GM18909 (cell line): Measurements from ENCODE around the gene NQO2.

Experiments
- ATAC-seq: cut with Tn5 transposase; IDR thresholded peaks from one replicate; pipeline ENCODE4 v1.9.1; 2021; ENCODE audit warnings: mild to moderate bottlenecking; ENCODE audit not compliant: unreplicated experiment, poor library complexity

Gene NQO2

GRCh38 chr6:2999618-3000557 lies at the start of gene NQO2:
Gene NQO2, plus strand, starts transcription at chr6:2999894. Its CDS starts 6,659 bp downstream, at chr6:3006553.
- ATAC-seq, result peak; percentile 80

- no peak for ATAC-seq
These were observed 49.0 kb upstream of the NQO2 start for GRCh38 chr6:2950713-2951112.

- ATAC-seq, result no peak
These were observed 48.0 kb upstream of the NQO2 start for GRCh38 chr6:2951728-2952127.

GRCh38 chr6:2952557-2953095 lies 47.1 kb upstream of the NQO2 start:
- peak; percentile 75 for ATAC-seq

- no peak for ATAC-seq
These were observed 46.6 kb upstream of the NQO2 start for GRCh38 chr6:2953098-2953497.

GRCh38 chr6:2956930-2957685 lies 42.6 kb upstream of the NQO2 start:
- ATAC-seq, result no peak

- ATAC-seq, result no peak
These were observed 41.9 kb upstream of the NQO2 start for GRCh38 chr6:2957696-2958330.

GRCh38 chr6:2958331-2958711 lies 41.4 kb upstream of the NQO2 start:
- no peak for ATAC-seq

GRCh38 chr6:2958776-2959175 lies 40.9 kb upstream of the NQO2 start:
- ATAC-seq, result no peak

- ATAC-seq, result no peak
These were observed 39.6 kb upstream of the NQO2 start for GRCh38 chr6:2959909-2960719.

GRCh38 chr6:2960935-2961334 lies 38.8 kb upstream of the NQO2 start:
- ATAC-seq, result no peak

GRCh38 chr6:2961506-2961905 lies 38.2 kb upstream of the NQO2 start:
- ATAC-seq, result no peak

- no peak for ATAC-seq
These were observed 37.7 kb upstream of the NQO2 start for GRCh38 chr6:2962004-2962403.

GRCh38 chr6:2962636-2963035 lies 37.1 kb upstream of the NQO2 start:
- no peak for ATAC-seq

GRCh38 chr6:2963756-2964155 lies 35.9 kb upstream of the NQO2 start:
- no peak for ATAC-seq

GRCh38 chr6:2964793-2965505 lies 34.7 kb upstream of the NQO2 start:
- ATAC-seq, result no peak

- ATAC-seq, result no peak
These were observed 33.3 kb upstream of the NQO2 start for GRCh38 chr6:2966347-2966746.

GRCh38 chr6:2967936-2968335 lies 31.8 kb upstream of the NQO2 start:
- no peak for ATAC-seq

- ATAC-seq, result no peak
These were observed 31.0 kb upstream of the NQO2 start for GRCh38 chr6:2968600-2969135.
